Dermis microvascular lymphatic vessel endothelial cell (primary cell): ENCODE results near the gene ANKS1B. TPM values are rescaled to one million over a fixed set of nuclear protein-coding genes. Genes with fewer than 3 reads are reported as not detected.
"Not testable (repeated sequence)": the region's sequence is repeated elsewhere in the genome, so short reads cannot be mapped to it uniquely, and the experiment has no call there.

Experiments used
- DNase-seq, 2 donors: peaks; one replicate each; pipeline versions ENCODE4 v3.0.0 to v3.0.0-alpha.2; 2010; ENCODE audit warnings: low read depth in 2 of 2
- total RNA-seq: library from RNA; depleted of rRNA; stranded (reverse); fragments of >200 nt; gene quantifications from 2 replicates; pipeline ENCODE4 v1.2.1, GENCODE V29; 2014

ANKS1B gene
- total RNA-seq, 1 donor from 2014 or later = 0.13 TPM

- DNase-seq = no peak
Observed at GRCh38 chr12:99875081-99875480, 109.7 kb downstream of the ANKS1B start.

GRCh38 chr12:99870085-99870484, 114.7 kb downstream of the ANKS1B start:
- DNase-seq = no peak

GRCh38 chr12:99861731-99862130, 123.0 kb downstream of the ANKS1B start:
- no peak for DNase-seq

GRCh38 chr12:99859126-99859525, 125.6 kb downstream of the ANKS1B start:
- no peak for DNase-seq

- no peak for DNase-seq
Observed at GRCh38 chr12:99852666-99853065, 132.1 kb downstream of the ANKS1B start.

- DNase-seq = no peak
Observed at GRCh38 chr12:99847936-99848335, 136.8 kb downstream of the ANKS1B start.

- DNase-seq = no peak
Observed at GRCh38 chr12:99834710-99835109, 150.0 kb downstream of the ANKS1B start.

GRCh38 chr12:99833397-99833796, 151.3 kb downstream of the ANKS1B start:
- no peak for DNase-seq

GRCh38 chr12:99824900-99825542, 159.7 kb downstream of the ANKS1B start:
- DNase-seq = no peak

GRCh38 chr12:99822273-99822672, 162.5 kb downstream of the ANKS1B start:
- no peak for DNase-seq

- DNase-seq = peak; percentile 30 to 57
Observed at GRCh38 chr12:99810718-99811593, 173.8 kb downstream of the ANKS1B start.

- DNase-seq = no peak
Observed at GRCh38 chr12:99809909-99810308, 174.8 kb downstream of the ANKS1B start.

- DNase-seq = no peak
Observed at GRCh38 chr12:99806304-99806703, 178.4 kb downstream of the ANKS1B start.

GRCh38 chr12:99804715-99805114, 180.0 kb downstream of the ANKS1B start:
- no peak for DNase-seq

GRCh38 chr12:99800605-99801004, 184.1 kb downstream of the ANKS1B start:
- DNase-seq = no peak

- DNase-seq = not testable (repeated sequence)
Observed at GRCh38 chr12:99797931-99798330, 186.8 kb downstream of the ANKS1B start.

- no peak for DNase-seq
Observed at GRCh38 chr12:99783421-99783820, 201.3 kb downstream of the ANKS1B start.

GRCh38 chr12:99772274-99772673, 212.5 kb downstream of the ANKS1B start:
- DNase-seq = no peak

- no peak for DNase-seq
Observed at GRCh38 chr12:99771659-99772058, 213.1 kb downstream of the ANKS1B start.

GRCh38 chr12:99769396-99769980, 215.2 kb downstream of the ANKS1B start:
- no peak for DNase-seq

GRCh38 chr12:99768758-99769157, 216.0 kb downstream of the ANKS1B start:
- DNase-seq = no peak

GRCh38 chr12:99767809-99768208, 216.9 kb downstream of the ANKS1B start:
- DNase-seq = peak in 1 of 2 donors; percentile 1
